Hematopoietic multipotent progenitor cell treated with erythropoietin and hydrocortisone succinate and interleukin-3 and kit ligand, for 6 days (in vitro differentiated cells): ENCODE data around the gene CORIN.
"Not testable (repeated sequence)": the region's sequence is repeated elsewhere in the genome, so short reads cannot be mapped to it uniquely, and the experiment has no call there.

ENCODE experiments used
- DNase-seq: peaks from one replicate; pipeline ENCODE4 v3.0.0-alpha.2; 2015

CORIN gene

DNA sequence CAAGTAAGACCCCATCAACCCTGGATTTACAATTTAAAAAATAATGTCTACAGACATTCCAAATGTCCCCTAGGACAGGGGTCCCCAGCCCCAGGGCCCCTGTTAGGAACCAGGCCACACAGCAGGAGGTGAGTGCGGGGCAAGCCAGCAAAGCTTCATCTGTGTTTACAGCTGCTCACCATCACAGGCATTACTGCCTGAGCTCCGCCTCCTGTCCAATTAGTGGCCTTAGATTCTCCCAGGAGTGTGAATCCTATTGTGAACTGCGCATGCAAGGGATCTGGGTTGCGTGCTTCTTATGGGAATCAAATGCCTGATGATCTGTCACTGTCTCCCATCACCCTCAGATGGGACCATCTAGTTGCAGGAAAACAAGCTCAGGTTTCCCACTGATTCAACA is 206.7 kb downstream of the CORIN start:
- DNase-seq, result no peak

DNA sequence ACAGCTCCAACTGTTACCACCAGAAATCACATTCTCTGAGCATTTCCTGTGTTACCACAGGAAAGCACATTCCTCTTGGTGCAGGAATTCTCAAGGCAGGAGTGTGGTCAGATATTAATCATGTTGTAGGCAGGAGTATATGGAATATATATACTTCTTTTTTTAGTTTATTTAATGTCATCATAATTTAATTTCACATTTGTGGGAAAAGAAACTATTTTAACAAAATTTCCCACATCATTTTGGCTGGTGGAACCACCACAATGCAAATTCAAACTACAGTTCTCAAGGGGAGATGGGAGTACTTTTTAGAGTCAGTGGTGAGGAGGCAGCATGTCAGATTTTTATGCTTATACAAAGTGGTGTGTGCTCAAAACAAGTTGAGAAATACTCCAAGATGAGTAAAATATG is 213.8 kb downstream of the CORIN start:
- DNase-seq, result no peak

DNA sequence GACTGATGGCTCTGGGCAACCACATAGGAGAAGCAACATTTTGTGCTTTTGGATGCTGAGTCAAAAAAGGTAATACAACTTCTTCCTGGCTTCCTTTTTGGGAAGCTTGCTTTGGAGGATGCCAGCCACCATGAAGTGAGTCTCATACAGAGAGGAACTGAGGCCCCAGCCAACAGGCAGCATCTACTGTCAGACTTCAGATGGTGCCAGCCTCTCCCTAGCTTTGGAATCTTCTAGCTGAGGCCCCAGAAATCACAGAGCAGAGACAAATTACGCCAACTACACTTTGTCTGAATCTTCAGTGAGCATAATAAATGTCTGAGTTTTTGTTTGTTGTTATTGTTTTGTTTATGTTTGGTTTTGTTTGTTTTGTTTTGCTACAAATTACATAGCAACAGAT is 216.7 kb downstream of the CORIN start:
- DNase-seq, result no peak

DNA sequence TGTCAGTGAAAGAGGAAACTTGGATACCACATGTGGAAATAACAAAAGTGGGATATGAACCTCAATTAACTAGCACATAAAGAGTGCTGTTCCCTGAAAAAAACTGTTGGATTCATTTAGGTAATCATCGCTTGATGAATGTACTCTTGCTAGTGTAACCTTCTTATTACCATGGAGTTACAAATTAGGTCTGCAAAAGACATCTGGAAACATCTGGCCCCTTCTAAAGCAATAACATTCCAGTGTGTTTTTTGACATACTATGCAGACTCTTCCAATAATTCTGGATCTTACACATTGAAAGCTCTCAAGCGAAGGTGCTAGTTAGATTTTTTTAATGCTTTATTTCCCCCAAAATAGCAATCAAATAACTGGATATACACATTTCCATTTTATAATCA is 218.2 kb downstream of the CORIN start:
- no peak for DNase-seq

DNA sequence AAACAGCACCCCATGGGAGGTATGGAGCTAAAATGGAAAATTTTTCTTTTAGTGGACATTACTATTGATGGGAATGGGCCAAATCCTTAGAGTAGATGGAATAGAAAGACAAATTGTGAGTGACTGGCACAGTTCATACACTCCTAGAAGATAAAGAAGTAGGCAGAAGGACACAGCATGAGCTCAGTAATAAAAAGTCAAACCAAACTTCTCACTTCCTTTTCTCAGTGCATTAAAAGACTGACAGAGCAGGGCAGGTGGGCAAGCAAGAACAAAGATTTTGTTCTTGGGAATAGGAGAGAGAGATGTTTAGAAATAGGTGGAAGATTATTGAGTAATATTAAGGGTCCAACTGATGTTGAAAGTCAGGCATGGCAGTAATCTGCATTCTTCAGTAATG is 220.3 kb downstream of the CORIN start:
- no peak for DNase-seq

DNA sequence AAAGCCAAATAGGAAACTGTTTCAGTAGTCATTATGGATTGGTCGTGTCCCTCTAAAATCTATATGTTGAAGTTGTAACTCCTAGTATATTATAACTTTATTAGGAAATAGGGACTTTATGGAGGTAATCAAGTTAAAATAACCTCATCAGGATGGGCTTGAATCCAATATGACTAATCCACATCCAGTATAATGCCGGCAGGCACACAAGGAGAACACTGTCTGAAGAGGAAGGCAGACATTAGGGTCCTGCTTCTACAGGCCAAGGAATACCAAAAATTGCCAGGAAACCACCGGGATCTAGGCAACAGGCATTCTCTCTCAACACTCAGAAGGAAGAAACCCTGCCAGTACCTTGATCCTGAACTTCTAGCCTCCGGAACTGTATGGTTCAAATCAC is 222.5 kb downstream of the CORIN start:
- DNase-seq, result no peak

DNA sequence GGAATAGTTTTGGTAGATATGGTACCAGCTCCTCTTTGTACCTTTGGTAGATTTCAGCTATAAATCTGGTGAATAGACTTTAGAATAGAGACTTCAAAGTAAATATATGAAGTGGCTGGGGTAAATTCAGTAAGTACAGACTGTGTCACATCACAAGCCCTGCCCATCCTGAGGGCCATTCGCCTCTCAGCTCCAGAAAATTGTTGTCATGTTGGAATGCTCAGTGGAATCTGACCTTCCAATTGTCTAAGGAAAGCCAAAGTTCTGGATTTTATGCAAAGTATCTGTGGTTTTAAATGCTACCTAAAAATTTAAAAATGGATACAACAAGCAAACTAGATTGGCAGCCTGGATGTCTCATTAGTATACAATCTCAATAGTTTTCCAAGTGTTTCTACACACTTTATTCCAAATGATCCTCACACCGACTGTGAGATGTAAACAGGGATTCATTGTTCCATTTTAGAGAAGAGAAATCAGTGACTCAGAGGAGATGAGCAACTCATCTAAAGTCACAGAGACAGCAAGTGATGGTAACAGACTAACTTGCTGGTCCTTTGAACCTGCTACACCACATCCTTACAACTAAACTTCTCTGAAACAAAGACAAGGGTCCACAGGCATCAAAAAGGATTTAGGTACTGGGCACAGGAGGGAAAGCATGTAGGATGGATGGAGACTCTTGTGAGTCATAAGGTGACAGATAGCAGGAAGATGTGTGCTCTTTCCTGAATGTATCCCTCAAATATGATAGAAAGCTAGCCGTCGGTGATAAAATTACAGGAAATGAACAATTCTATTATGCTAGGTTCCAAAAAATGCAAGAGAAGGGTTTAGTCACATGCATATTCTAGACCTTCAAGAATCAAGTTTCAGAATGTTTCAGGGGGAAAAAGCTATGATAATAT is 225.5 kb downstream of the CORIN start:
- DNase-seq, result no peak

DNA sequence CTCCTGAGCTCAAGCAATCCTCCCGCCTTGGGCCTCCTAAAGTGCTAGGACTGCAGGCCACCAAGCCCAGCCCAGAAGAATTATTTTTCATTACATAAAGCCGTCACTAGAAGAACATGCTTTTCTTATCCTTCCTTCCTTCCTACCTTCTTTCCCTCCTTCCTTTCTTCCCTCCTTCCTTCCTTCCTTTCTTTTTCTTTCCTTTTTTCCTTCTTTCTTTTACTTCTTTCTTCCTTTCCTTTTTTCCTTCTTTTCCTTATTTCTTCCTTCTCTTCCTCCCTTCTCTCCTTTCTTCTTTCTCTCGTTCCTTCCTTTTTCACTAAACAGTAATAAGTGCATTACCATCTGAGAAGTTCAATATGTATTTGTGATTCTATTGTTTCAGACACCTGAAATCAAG is 231.4 kb downstream of the CORIN start:
- no peak for DNase-seq

DNA sequence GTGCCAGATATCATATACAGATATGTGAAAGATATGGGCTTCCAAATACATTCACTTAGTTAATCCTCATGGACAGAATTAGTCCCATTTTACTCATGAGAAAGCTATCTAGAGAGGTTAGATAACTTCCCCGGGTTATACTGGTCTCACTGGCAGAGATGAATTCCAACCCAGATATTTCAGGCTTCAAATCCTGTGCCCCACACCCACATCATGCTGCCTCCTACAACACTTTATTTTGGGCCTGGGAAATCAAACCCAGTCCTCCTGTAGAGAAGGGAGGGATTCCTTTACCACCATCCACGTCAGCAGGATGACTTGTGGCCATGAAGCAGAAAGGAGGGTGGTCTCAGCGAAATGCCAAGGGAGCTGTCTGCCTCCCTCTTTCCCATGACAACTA is 239.0 kb downstream of the CORIN start:
- DNase-seq, result no peak

DNA sequence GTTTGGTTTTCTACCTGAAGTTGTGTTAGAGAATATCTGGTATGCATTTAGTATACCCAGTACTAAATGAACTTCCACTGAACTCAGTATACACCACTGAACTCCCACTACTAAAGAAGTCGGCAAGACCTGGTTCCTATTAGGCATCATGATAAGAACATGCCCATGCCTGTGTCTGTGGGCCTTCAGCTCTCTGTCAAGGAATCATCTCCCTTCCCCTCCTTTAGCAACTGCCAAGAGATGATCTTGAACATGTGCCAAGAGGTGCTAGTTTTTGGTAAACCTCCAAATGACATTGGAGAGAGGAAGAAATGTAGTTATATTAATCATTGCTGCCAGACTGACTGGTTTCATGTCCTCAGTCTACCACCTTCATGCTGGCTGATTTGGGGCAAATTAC is 239.5 kb downstream of the CORIN start:
- DNase-seq, result peak; percentile 2

DNA sequence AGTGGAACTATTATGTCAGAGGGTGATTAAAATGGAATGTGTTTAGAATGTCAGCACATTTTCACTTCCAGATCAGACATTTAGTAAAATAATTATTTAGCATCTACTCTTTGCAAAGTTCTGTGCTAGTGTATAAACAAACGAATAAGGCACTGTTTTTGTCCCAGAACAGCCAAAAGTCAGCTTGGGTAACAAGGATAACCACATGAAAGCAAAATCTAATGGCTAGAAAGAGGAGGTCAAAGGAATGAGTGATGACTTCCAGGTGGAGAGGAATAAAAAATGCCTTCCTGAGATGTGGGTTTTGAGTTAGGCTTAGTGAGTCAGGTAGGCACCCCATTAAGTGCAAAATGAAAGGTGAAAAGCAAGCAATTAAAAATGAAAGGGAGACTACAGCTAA is 240.2 kb downstream of the CORIN start:
- no peak for DNase-seq

DNA sequence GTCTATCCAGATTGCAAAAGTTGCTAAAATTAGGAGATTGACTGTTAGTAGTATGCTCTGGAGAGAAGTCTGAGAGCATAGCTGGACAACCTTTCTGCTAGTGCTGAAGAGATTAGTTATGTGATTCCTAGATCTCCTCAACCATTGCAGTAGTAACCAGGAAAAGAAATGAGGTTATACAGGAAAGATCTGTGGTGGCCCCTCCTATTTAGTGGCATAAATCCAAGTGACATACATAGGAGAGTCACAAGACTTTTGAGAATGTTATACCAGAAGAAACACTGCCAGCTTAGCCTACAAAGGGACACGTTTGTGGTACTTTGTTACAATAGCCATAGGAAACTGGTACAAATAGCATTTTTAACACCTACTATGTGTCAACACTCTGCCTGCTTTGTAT is 247.5 kb downstream of the CORIN start:
- DNase-seq, result no peak

DNA sequence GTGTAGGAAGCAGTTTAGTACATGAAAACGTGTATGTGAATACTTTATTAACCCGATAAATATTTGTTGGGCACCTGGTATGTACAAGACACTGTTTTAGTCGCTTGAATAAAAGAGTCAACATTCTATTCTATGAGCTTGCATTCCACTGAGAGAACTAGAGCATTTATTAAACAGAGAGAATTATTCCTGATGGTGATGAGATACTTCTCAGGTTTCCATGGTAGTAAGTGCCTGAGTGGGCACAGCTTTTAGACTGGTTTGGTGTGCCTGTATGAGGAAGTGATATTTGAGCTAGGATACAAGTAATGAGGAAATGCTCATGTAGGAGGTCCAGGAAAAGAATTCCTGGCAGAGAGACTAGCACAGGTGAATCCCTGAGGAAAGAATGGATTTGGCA is 258.6 kb downstream of the CORIN start:
- no peak for DNase-seq

DNA sequence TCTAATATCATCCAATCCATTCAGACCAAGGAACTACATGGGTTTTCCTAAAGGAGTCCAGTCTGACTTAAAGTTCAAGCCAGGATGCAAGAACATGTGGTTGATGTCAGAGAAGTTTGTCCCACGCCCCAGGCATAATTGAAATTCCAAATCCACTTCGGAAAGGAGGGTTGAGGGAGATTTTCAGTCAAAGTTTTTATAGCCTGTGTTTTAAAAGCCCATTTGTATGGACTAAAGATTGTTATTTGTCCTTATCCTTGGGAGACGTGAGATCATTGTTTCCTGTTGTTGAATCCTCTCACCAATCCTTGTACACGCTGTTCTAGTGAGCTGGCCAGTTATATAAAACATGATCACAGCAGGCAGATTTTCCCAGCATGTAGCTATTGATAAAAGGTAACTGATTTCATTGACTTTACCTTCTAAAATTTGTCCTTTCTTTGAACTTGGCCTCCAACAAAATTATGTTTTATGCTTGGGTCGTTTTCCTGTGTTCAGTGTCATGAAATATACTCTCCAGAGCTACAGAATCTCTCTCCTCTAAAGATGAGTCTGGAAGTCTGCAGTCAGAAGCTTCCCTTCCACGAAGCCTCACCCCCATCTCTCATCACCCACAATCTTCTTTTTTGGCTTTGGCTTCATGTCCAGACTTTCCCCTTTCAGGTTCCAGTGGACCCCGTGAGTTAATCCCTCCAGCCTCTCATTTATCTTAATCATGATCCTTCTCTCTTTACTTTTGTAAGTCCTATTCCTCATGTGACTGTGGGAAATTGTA is 259.9 kb downstream of the CORIN start:
- no peak for DNase-seq

DNA sequence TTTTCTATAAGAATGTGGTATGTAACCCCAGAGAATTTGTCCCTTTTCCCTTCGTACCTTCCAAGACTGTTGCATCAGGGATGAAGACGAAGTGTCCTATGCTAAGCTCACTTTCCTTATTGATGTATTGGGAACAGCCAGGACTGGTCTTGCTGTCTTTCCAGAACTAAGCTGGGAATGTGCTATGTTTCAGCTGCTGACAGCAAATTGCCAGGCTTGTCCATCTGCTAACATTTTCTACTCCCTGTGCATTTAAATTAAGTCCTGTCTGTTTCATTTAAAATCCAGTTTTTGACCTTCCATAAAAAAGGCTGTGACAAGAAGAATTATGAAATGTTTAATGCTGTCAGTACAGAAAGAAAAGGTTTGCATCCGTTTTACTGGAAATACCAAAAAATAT is 264.9 kb downstream of the CORIN start:
- no peak for DNase-seq

DNA sequence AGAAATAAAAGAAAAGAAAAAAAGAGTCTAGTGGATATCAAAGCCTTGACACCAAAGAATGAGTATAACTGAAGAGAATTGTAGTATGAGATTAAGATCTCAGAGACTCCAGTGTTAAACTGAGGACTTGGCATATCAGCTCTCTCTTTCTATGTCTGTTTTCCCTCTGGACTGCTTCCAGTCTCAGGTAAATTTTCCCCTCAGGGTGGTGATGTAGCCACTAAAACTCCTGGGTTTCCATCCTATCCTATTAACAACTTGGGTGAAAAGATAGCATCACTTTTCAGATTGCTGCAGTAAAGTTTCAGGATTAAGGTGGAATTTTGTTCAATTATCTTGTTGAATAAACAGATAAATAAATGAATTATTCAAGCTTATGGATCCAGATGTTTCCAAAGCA is 267.1 kb downstream of the CORIN start:
- no peak for DNase-seq

DNA sequence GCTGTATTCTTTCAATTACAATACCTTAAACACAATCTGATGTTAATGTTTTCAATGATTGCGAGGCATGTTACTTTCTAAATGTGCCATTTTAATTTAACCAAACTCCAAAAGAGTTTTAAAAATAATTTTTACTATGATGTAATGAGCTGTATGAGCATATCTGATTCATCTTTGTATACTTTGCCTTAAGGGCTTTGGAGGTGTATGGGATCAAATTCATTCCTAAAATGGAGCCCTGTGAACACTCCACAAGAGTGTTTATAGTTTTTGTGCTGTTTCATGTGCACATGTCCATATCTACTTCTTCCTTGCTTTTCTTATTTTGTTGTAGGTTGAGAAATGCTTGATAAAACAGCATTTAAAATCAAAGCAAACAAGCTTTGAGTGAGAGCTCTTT is 270.4 kb downstream of the CORIN start:
- no peak for DNase-seq

DNA sequence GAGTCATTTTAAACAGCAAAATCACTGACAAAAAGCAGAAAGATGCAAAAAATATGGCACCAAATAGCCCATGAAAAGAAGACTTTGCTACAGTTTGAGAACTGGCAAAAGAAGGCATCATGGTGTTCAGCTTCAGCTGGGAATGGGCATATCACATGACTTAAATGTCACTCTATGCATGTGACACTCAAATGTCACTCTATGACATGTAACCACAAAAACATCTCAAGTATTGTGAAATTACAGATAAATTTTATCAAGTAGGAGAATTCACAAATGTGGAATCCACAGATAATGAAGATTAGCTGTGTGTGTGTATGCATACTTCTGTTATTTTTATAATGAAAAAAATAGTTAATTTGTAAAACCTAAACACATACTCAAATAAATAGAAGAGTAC is 270.9 kb downstream of the CORIN start:
- peak; percentile 63 for DNase-seq

DNA sequence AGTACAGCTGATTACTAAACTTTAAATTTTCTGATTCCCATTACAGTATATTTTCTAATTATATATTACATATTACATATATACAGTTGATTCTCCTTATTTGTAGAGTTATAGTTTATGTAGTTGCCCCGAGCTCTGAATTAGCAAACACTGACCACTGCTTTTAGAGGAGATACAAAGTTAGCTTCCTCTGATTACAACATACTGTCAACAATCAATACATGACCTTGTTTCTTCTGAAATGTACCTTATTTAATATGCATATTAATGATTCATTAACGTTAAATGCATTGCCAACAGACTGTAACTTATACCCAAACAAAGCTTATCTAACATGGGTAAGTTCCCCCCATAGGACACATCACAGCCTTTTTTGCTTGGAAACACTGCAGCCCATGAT is 271.3 kb downstream of the CORIN start:
- DNase-seq, result no peak

DNA sequence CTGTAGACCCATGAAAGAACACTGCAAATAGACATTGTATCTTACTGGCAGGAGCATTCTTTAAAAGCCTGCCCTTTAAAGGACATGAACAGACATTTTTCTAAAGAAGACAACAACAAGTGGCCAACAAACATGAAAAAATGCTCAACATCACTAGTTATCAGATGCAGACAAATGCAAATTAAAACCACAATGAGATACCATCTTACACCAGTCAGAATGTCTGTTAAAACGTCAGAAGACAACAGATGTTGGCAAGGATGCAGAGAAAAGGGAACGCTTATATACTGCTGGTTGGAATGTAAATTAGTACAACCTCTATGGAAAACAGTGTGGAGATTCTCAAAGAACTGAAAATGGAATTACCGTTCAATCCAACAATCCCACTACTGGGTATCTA is 275.6 kb downstream of the CORIN start:
- peak; percentile 48 for DNase-seq

DNA sequence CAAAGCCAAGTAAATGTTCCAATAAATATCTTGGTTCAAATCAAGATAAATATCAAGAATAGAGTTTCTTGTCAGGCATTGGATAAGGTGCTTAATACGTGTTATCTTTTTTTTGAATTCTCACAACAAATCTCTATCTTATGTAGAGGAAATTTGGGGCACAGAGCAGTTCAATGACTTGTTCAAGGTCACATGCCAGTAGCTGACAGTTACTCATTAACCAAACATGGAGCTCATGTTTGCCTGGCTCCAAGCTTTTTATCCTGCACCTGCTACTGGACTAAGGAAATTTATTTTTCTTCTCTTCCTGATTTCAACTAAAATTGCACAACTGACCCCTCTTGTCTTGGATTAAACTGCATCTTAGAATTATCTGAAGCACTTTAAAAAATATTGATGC is 276.5 kb downstream of the CORIN start:
- DNase-seq, result no peak

DNA sequence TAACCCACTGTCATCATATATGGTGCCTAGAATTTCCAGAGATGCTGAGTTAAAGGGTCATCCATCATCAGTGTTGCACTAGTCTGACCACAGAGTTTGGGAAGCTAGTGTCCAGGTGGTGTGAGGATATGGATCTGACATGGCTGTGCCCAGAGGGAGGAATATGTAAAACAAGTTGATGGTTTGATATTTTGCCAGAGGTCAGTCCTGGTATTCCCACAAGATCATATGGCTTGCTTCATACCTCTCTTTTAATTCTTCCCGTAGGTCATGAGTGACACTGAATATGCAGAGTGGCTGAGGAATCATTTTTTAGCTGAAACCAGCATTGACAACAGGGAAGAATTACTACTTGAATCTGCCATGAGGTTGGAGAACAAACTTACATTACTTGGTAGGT is 277.2 kb downstream of the CORIN start:
- DNase-seq, result no peak

DNA sequence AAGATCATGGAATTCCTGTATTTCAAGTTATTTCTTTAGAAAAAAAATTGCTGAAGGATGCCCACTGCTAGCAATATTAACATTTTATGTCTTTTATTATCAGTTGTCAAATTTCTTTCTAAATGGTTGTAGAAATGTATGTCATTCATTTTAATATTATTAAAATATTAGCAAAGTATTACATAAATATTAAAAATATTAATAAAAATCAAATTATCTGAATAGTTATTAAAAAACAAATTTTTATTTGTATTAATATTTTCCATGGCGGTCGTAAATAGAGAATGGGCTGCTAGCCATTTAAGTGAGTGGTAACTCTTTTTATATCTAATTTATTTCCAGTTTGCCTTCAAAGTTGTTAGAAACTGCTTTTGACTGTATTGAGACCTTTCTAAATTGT is 280.6 kb downstream of the CORIN start:
- no peak for DNase-seq

DNA sequence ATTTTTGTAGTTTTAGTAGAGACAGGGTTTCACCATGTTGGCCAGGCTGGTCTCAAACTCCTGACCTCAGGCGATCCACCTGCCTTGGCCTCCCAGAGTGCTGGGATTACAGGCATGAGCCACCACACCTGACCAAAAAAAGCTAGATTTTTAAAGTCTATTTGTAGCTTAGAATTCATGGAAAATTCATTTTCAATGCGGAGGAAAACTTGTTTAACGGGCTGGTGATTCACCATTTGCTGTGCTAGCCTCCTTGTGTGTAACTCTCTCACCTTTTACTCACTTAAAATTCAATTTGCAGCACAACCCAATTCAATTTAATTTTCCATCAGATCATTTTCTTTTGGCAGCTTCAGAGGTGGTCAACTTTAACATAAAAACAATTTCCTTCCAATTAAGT is 281.9 kb downstream of the CORIN start:
- not testable (repeated sequence) for DNase-seq
